Measurements from ENCODE around the gene HGD. TPM values are rescaled to one million over a fixed set of nuclear protein-coding genes. Genes with fewer than 3 reads are reported as not detected.

The HGD gene
- total and polyA plus RNA-seq, 2 donors (not counting 1 experiment from before 2014, with no cell fraction given): under 0.01 TPM; not detected in 1

GRCh38 chr3:120693439-120694171 is 11.6 kb upstream of the HGD start:
- H2AFZ ChIP-seq (ENCODE audit: low read length): no peak overlapping the region
- no peaks in the 10 kb centered on the region for H4K20me1 ChIP-seq (ENCODE audit: control insufficient read depth, extremely low read depth, insufficient read depth, low read length)
- no peak overlapping the region for H3K4me3 ChIP-seq (replicated peaks in 1 of 4; ENCODE audit: control extremely low read depth in 1 of 4, insufficient read depth in 1 of 4, low read depth in 3 of 4, low read length in 4 of 4)
- H3K4me2 ChIP-seq (ENCODE audit: extremely low read depth, insufficient read depth, low read length): no peak overlapping the region
- no peaks in the 10 kb centered on the region for H3K36me3 ChIP-seq (ENCODE audit: control insufficient read depth, insufficient read depth, low read length)
- TF ChIP-seq CTCF (conservative IDR thresholded peaks at IDR 0.05 in 1 of 2, IDR thresholded peaks at IDR 0.05 in 1 of 2; ENCODE audit: low read depth in 1 of 2, low read length in 2 of 2) (no peak), EZH2 (IDR thresholded peaks at IDR 0.05; ENCODE audit: low read length, missing control alignments) (no peak)
- no peaks in the 10 kb centered on the region for H3K79me2 ChIP-seq (ENCODE audit: control insufficient read depth, insufficient read depth, low read length)
- H3K4me1 ChIP-seq (ENCODE audit: control insufficient read depth, extremely low read depth, insufficient read depth, low read length): peaks cover 3% of the 10 kb centered on the region
- DNase-seq (ENCODE audit: low read depth in 2 of 2): peak; percentile 48 to 57
- H3K9ac ChIP-seq (ENCODE audit: insufficient read depth, low read length): no peak overlapping the region
- no peak overlapping the region for H3K27ac ChIP-seq (ENCODE audit: insufficient read depth, low read length)
- no peaks in the 10 kb centered on the region for H3K9me3 ChIP-seq (ENCODE audit: control insufficient read depth, insufficient read depth, low read depth, low read length)
- no peaks in the 10 kb centered on the region for H3K27me3 ChIP-seq (ENCODE audit: control insufficient read depth, insufficient read depth, low read length)

GRCh38 chr3:120689395-120689794 is 7.4 kb upstream of the HGD start:
- Histone ChIP-seq H3K9ac (ENCODE audit: insufficient read depth, low read length) (no peak overlapping the region), H3K9me3 (ENCODE audit: control insufficient read depth, insufficient read depth, low read depth, low read length) (no peaks in the 10 kb centered on the region), H3K79me2 (ENCODE audit: control insufficient read depth, insufficient read depth, low read length) (no peaks in the 10 kb centered on the region), H2AFZ (ENCODE audit: low read length) (no peak overlapping the region), H4K20me1 (ENCODE audit: control insufficient read depth, extremely low read depth, insufficient read depth, low read length) (no peaks in the 10 kb centered on the region), H3K36me3 (ENCODE audit: control insufficient read depth, insufficient read depth, low read length) (no peaks in the 10 kb centered on the region), H3K27me3 (ENCODE audit: control insufficient read depth, insufficient read depth, low read length) (no peaks in the 10 kb centered on the region), H3K4me3 (replicated peaks in 1 of 4; ENCODE audit: control extremely low read depth in 1 of 4, insufficient read depth in 1 of 4, low read depth in 3 of 4, low read length in 4 of 4) (no peak overlapping the region), H3K27ac (ENCODE audit: insufficient read depth, low read length) (no peak overlapping the region), H3K4me1 (ENCODE audit: control insufficient read depth, extremely low read depth, insufficient read depth, low read length) (peaks cover 3% of the 10 kb centered on the region), H3K4me2 (ENCODE audit: extremely low read depth, insufficient read depth, low read length) (no peak overlapping the region)
- no peak for DNase-seq (ENCODE audit: low read depth in 2 of 2)
- TF ChIP-seq EZH2 (IDR thresholded peaks at IDR 0.05; ENCODE audit: low read length, missing control alignments) (no peak), CTCF (conservative IDR thresholded peaks at IDR 0.05 in 1 of 2, IDR thresholded peaks at IDR 0.05 in 1 of 2; ENCODE audit: low read depth in 1 of 2, low read length in 2 of 2) (no peak)

DNA sequence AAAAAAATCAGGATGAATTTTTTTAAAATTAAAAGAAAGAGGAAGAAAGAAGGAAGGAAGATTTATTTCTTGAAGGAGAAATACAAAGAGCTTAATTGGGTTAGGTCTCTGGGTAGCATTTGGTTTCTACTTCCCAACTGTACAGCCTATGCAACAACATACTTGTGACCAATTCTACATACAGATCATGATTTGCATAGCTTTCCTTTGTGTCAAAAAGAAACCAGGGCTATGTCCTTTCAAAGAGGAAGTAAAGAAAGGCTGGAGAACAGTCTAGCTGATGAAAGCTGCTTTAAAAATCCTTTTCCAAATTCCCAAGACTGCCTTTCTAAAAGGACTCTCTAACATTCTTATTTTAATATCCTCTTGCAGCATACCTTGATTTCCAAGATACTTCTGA is 6.1 kb upstream of the HGD start:
- H3K36me3 ChIP-seq (ENCODE audit: control insufficient read depth, insufficient read depth, low read length): no peaks in the 10 kb centered on the region
- H3K4me2 ChIP-seq (ENCODE audit: extremely low read depth, insufficient read depth, low read length): no peak overlapping the region
- no peaks in the 10 kb centered on the region for H3K9me3 ChIP-seq (ENCODE audit: control insufficient read depth, insufficient read depth, low read depth, low read length)
- no peaks in the 10 kb centered on the region for H3K79me2 ChIP-seq (ENCODE audit: control insufficient read depth, insufficient read depth, low read length)
- no peak overlapping the region for H2AFZ ChIP-seq (ENCODE audit: low read length)
- DNase-seq (ENCODE audit: low read depth in 2 of 2): peak; percentile 34 to 80
- H3K9ac ChIP-seq (ENCODE audit: insufficient read depth, low read length): no peak overlapping the region
- no peaks in the 10 kb centered on the region for H3K27me3 ChIP-seq (ENCODE audit: control insufficient read depth, insufficient read depth, low read length)
- no peak overlapping the region for H3K27ac ChIP-seq (ENCODE audit: insufficient read depth, low read length)
- no peak for TF ChIP-seq CTCF (conservative IDR thresholded peaks at IDR 0.05 in 1 of 2, IDR thresholded peaks at IDR 0.05 in 1 of 2; ENCODE audit: low read depth in 1 of 2, low read length in 2 of 2)
- no peak overlapping the region for H3K4me3 ChIP-seq (replicated peaks in 1 of 4; ENCODE audit: control extremely low read depth in 1 of 4, insufficient read depth in 1 of 4, low read depth in 3 of 4, low read length in 4 of 4)
- H4K20me1 ChIP-seq (ENCODE audit: control insufficient read depth, extremely low read depth, insufficient read depth, low read length): no peaks in the 10 kb centered on the region
- no peaks in the 10 kb centered on the region for H3K4me1 ChIP-seq (ENCODE audit: control insufficient read depth, extremely low read depth, insufficient read depth, low read length)

Measured in fibroblast of lung (primary cell).